ENCODE data around the gene CHPF.

The CHPF gene

DNA sequence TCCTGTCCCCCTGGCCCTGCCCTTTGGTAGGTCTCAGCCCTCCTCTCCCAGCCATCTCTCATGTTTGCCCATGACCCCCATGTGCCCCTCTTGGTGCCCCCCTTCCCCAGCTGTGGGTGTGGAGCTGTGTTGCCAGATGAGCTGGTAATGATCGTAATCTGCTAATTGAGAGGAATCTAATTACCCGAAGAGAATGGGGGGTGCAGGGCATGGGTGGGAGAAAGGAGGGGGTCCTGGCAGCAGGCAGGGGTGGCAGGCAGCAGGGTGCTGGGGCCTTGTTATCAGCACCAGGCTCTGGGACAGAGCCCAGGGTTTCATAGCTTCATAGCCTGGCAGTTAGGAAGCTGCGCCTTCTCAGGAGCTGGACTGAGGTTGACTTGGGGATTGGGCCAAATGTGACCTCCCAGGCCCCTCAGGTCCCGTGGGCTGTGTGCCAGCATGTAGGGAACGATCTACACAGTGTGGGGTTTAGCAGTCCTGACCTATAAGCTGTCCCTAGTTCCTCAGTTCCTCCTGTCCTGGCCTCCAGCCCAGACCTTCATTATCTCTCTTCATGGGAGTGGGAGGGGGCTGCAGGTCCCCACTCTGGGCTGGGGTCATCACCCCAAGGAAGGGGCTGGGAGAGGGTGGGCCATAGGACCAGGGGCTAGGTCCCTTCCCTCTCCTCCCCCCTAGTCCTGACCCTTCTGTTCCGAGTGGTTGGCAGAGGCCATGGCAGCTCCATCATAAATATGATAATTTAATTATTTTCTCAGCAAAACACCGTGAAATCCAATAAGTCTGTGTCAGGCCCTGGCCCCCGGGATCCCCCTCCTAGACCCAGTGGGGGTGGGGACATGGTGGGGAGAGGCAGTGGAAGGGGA is 35.8 kb downstream of the CHPF start:
- TF ChIP-seq, protein P1, sequence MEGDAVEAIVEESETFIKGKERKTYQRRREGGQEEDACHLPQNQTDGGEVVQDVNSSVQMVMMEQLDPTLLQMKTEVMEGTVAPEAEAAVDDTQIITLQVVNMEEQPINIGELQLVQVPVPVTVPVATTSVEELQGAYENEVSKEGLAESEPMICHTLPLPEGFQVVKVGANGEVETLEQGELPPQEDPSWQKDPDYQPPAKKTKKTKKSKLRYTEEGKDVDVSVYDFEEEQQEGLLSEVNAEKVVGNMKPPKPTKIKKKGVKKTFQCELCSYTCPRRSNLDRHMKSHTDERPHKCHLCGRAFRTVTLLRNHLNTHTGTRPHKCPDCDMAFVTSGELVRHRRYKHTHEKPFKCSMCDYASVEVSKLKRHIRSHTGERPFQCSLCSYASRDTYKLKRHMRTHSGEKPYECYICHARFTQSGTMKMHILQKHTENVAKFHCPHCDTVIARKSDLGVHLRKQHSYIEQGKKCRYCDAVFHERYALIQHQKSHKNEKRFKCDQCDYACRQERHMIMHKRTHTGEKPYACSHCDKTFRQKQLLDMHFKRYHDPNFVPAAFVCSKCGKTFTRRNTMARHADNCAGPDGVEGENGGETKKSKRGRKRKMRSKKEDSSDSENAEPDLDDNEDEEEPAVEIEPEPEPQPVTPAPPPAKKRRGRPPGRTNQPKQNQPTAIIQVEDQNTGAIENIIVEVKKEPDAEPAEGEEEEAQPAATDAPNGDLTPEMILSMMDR (IDR thresholded peaks at IDR 0.05; ENCODE audit: unreplicated experiment in 3 of 3) = no peak
- Mint-ChIP-seq H3K27ac (peak overlapping the region in 1 of 3 experiments; percentile 51), H3K4me3 (peak overlapping the region in 1 of 3 experiments; percentile 9), H3K4me1 (peaks cover 31% of the 10 kb centered on the region), H3K36me3 (ENCODE audit: low read depth) (peaks cover 8% of the 10 kb centered on the region), H3K9me3 (no peaks in the 10 kb centered on the region), H3K27me3 (ENCODE audit: low read depth) (peaks cover 41% of the 10 kb centered on the region)

DNA sequence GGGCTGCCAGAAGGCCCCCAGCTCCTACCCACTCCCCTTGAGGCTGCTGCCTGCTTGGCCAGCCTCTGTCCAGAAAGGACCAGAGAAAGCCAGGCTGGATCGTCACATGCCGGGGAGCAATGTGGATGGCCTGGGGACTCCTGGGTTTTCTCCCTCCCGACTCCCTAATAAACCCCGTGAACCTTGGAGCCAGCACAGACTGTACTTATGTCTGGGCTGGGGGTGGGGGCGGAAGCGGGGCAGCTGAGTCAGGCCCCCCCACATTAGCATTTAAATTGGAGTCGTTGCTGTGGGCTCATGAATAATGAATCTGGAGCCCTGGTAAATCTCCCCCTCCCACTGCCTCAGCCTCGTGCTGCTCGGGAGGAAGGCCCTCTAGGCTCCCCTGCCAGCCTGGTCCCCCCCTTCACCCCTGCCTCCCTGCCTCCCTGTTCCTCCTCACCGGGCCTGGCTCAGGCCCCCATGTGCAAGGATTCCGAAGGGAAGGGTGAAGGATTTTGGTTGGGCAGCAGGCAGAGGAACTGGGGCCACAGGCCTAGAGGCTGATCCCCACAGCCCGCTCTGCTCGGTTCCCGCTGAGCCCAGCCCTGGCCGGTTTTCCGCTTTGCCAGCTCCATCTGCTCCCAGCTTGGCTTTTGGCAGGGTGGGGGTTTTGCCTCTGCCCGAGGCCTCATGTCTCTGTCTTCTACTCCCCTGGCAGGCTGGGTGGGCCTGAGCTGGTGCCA is 36.6 kb downstream of the CHPF start:
- Mint-ChIP-seq H3K4me1 (peaks cover 33% of the 10 kb centered on the region), H3K4me3 (no peak overlapping the region), H3K36me3 (ENCODE audit: low read depth) (peaks cover 11% of the 10 kb centered on the region), H3K27me3 (ENCODE audit: low read depth) (peaks cover 33% of the 10 kb centered on the region), H3K9me3 (no peaks in the 10 kb centered on the region), H3K27ac (peak overlapping the region in 1 of 3 experiments; percentile 86)
- TF ChIP-seq, protein P1 (IDR thresholded peaks at IDR 0.05; ENCODE audit: unreplicated experiment in 3 of 3) = no peak

DNA sequence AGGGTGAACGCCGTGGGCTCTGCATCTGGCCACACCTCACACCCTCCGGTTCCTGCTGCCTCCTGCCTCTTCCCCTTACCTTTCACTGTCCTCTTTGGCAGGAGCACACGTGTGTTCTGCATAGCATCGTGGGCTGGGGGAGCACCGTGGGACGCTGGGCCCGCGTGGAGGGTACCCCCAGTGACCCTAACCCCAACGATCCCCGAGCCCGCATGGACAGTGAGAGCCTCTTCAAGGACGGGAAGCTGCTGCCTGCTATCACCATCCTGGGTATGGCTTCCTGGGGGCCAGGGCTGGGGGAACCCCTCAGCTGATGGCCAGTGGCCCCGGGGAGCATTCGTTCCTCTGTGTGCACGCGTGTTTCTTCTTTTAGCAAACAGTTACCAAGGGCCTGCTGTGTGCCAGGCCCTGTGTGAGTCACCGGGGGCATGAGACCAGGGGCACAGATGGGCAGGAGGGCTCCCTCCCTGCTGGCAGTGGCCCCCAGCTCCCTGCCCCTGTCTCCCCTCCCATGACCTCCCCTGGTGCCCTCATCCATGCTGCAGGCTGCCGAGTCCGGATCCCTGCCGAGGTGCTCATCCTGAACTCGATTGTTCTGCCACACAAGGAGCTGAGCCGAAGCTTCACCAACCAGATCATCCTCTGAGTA is 37.3 kb downstream of the CHPF start:
- H3K27me3 Mint-ChIP-seq (ENCODE audit: low read depth) = peaks cover 27% of the 10 kb centered on the region
- H3K9me3 Mint-ChIP-seq = no peaks in the 10 kb centered on the region
- H3K27ac Mint-ChIP-seq = peak overlapping the region in 1 of 3 experiments; percentile 86
- TF ChIP-seq, protein P1 (IDR thresholded peaks at IDR 0.05; ENCODE audit: unreplicated experiment in 3 of 3) = no peak
- H3K36me3 Mint-ChIP-seq (ENCODE audit: low read depth) = peaks cover 11% of the 10 kb centered on the region
- peaks cover 38% of the 10 kb centered on the region for H3K4me1 Mint-ChIP-seq
- no peak overlapping the region for H3K4me3 Mint-ChIP-seq

DNA sequence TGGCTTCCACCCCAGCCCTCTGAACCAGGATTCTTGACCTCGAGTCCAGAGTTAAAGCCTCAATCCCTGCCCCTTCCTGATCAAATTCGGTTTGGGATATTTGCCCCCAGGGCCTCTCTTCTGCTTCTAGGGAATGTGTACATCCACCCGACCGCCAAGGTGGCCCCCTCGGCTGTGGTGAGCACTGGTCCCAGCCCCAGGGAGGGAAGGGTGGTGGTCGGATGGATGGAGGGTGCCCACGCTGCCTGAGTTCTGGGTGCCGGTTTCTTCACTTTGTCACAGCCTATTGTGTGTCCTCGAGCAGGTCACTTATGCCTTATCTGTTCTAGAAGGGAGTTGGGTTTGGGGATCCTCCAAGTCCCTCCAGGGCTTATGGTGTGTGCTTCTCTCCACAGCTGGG is 38.0 kb downstream of the CHPF start:
- Mint-ChIP-seq H3K27me3 (ENCODE audit: low read depth) (peaks cover 20% of the 10 kb centered on the region), H3K36me3 (ENCODE audit: low read depth) (peaks cover 11% of the 10 kb centered on the region), H3K27ac (no peak overlapping the region), H3K4me3 (no peak overlapping the region), H3K4me1 (peaks cover 39% of the 10 kb centered on the region), H3K9me3 (no peaks in the 10 kb centered on the region)
- TF ChIP-seq, protein P1 (IDR thresholded peaks at IDR 0.05; ENCODE audit: unreplicated experiment in 3 of 3) = no peak

DNA sequence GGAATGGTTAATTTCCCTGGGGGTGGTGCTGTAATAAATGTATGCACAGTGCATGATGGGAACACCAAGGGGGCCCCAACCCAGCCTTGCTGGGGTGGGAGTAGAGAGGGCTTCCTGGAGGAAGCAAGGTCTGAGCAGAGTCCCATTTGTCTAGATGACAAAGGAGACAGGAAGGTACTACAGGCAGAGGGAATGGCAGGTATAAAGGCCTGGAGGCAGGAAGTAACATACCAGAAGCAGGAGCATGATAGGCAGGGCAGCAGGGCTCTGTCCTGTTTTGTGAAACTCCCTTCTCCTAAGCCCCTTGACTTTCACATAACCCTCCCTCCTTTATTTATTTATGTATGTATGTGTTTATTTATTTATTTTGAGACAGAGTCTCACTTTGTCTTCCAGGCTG is 41.0 kb downstream of the CHPF start:
- Mint-ChIP-seq H3K4me3 (no peak overlapping the region), H3K4me1 (peaks cover 42% of the 10 kb centered on the region), H3K27ac (no peak overlapping the region), H3K36me3 (ENCODE audit: low read depth) (peaks cover 11% of the 10 kb centered on the region), H3K27me3 (ENCODE audit: low read depth) (peaks cover 16% of the 10 kb centered on the region), H3K9me3 (no peaks in the 10 kb centered on the region)
- TF ChIP-seq, protein P1 (IDR thresholded peaks at IDR 0.05; ENCODE audit: unreplicated experiment in 3 of 3) = no peak
